Hepatocyte (in vitro differentiated cells): Measurements from ENCODE around the gene TMEM184B.
"Not testable (repeated sequence)": the region's sequence is repeated elsewhere in the genome, so short reads cannot be mapped to it uniquely, and the experiment has no call there.

Source experiments
- CTCF ChIP-seq: fragments of 200-600 bp; sonication (generic); IDR thresholded peaks from 2 replicates; pipeline ENCODE4 v1.5.1; 2016; ENCODE audit warnings: antibody characterized with exemption, mild to moderate bottlenecking; ENCODE audit not compliant: poor library complexity
- EZH2 ChIP-seq: fragments of 200-600 bp; sonication (generic); IDR thresholded peaks from 2 replicates; pipeline ENCODE4 v1.6.1; 2016; ENCODE audit warnings: antibody characterized with exemption, mild to moderate bottlenecking, borderline replicate concordance

GRCh38 chr22:38178605-38178937 lies 94.2 kb downstream of the TMEM184B start:
- not testable (repeated sequence) for TF ChIP-seq CTCF, EZH2
